GM12891 (cell line): ENCODE results near the gene LHFPL2.

Experiments used
- POLR2A ChIP-seq: IDR thresholded peaks from 2 replicates; pipeline ENCODE4 v1.6.1; 2011; ENCODE audit warnings: low read depth, low read length, control low read depth
- TAF1 ChIP-seq: IDR thresholded peaks from 2 replicates; pipeline ENCODE4 v1.6.1; 2011; ENCODE audit warnings: low read depth, low read length, control low read depth

DNA sequence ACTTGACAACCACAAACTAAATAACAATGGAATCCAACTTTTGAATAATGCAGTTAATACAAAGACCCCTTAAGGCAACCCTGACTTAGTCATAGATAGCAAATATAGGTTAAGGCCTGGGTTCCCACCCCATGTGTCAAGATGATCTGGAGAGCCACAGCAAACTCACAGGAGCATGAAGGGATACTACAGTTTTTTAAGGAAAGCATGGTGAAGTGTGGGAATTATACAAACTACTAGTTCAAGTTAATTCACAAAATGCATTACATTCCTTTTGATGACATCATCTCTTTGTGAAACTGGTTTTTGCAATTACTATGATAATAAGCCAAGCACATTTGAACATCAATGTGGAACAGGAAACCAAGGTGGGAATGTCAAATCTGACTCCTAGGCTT lies 50.6 kb downstream of the LHFPL2 start:
- TF ChIP-seq POLR2A (no peak), TAF1 (no peak)
